H9 (cell line): ENCODE data around the gene MYBPC3. TPM values are rescaled to one million over a fixed set of nuclear protein-coding genes. Genes with fewer than 3 reads are reported as not detected.

Source experiments
- DNase-seq: peaks from one replicate; pipeline ENCODE4 v3.0.0-alpha.2; 2017
- H2AFZ ChIP-seq: one replicate; pipeline ENCODE4 v1.6.1; 2013; ENCODE audit warnings: mild to moderate bottlenecking, low read length, control low read depth, moderate library complexity
- H2AK5ac ChIP-seq: 2 replicates; pipeline ENCODE4 v1.6.1; 2013; ENCODE audit warnings: low read length, control low read depth, mixed read lengths; ENCODE audit not compliant: insufficient read length
- H2BK120ac ChIP-seq: one replicate; pipeline ENCODE4 v1.6.1; 2013; ENCODE audit warnings: low read depth, mild to moderate bottlenecking, low read length, control low read depth, inconsistent platforms; ENCODE audit not compliant: poor library complexity, severe bottlenecking
- H2BK12ac ChIP-seq: 2 replicates; pipeline ENCODE4 v1.6.1; 2013; ENCODE audit warnings: low read length, control low read depth, mixed read lengths, low read depth; ENCODE audit not compliant: insufficient read length
- H2BK15ac ChIP-seq: 2 replicates; pipeline ENCODE4 v1.6.1; 2013; ENCODE audit warnings: low read depth, low read length, control low read depth
- H2BK20ac ChIP-seq: one replicate; pipeline ENCODE4 v1.6.1; 2013; ENCODE audit warnings: low read depth, mild to moderate bottlenecking, low read length, control low read depth, inconsistent platforms; ENCODE audit not compliant: poor library complexity, severe bottlenecking
- H2BK5ac ChIP-seq: 2 replicates; pipeline ENCODE4 v1.6.1; 2013; ENCODE audit warnings: low read length, control low read depth, mixed read lengths; ENCODE audit not compliant: insufficient read length
- H3K14ac ChIP-seq: 2 replicates; pipeline ENCODE4 v1.6.1; 2013; ENCODE audit warnings: low read length, control low read depth; ENCODE audit not compliant: insufficient read depth
- H3K18ac ChIP-seq: 2 replicates; pipeline ENCODE4 v1.6.1; 2013; ENCODE audit warnings: low read depth, mild to moderate bottlenecking, mixed read lengths, low read length, control low read depth; ENCODE audit not compliant: insufficient read length
- H3K23ac ChIP-seq: 2 replicates; pipeline ENCODE4 v1.6.1; 2013; ENCODE audit warnings: low read length, control low read depth, mixed read lengths, low read depth; ENCODE audit not compliant: insufficient read length
- H3K23me2 ChIP-seq: 2 replicates; pipeline ENCODE4 v1.6.1; 2013; ENCODE audit warnings: low read depth, mild to moderate bottlenecking, mixed read lengths, low read length, control low read depth; ENCODE audit not compliant: insufficient read length, poor library complexity, severe bottlenecking
- H3K27ac ChIP-seq: 2 replicates; pipeline ENCODE4 v1.5.1; 2013; ENCODE audit warnings: low read length, control low read depth, mixed read lengths, low read depth; ENCODE audit not compliant: insufficient read length
- H3K27me3 ChIP-seq: 2 replicates; pipeline ENCODE4 v1.6.1; 2013; ENCODE audit warnings: low read length, control low read depth, inconsistent platforms; ENCODE audit not compliant: insufficient read depth
- H3K4ac ChIP-seq: 2 replicates; pipeline ENCODE4 v1.6.1; 2013; ENCODE audit warnings: low read depth, mild to moderate bottlenecking, control low read depth, inconsistent platforms, low read length, moderate library complexity
- H3K4me1 ChIP-seq: 2 replicates; pipeline ENCODE4 v1.6.1; 2013; ENCODE audit warnings: low read length, control low read depth, inconsistent platforms; ENCODE audit not compliant: insufficient read depth
- H3K4me2 ChIP-seq: 2 replicates; pipeline ENCODE4 v1.6.1; 2013; ENCODE audit warnings: low read length, control low read depth, mixed read lengths; ENCODE audit not compliant: insufficient read length, insufficient read depth
- H3K56ac ChIP-seq: 2 replicates; pipeline ENCODE4 v1.6.1; 2013; ENCODE audit warnings: low read depth, mild to moderate bottlenecking, mixed read lengths, low read length, control low read depth; ENCODE audit not compliant: insufficient read length
- H3K79me1 ChIP-seq: 2 replicates; pipeline ENCODE4 v1.6.1; 2013; ENCODE audit warnings: low read depth, mild to moderate bottlenecking, moderate library complexity, low read length, control low read depth, inconsistent platforms; ENCODE audit not compliant: insufficient read depth, poor library complexity, severe bottlenecking
- H3K79me2 ChIP-seq: 2 replicates; pipeline ENCODE4 v1.6.1; 2013; ENCODE audit warnings: low read length, control low read depth, inconsistent platforms; ENCODE audit not compliant: insufficient read depth
- H3K9ac ChIP-seq: 2 replicates; pipeline ENCODE4 v1.6.1; 2013; ENCODE audit warnings: low read length, control low read depth, mixed read lengths; ENCODE audit not compliant: insufficient read length; ENCODE audit errors: extremely low read depth
- H3K9me3 ChIP-seq: one replicate; pipeline ENCODE4 v1.6.1; 2013; ENCODE audit warnings: low read depth, low read length, inconsistent platforms; ENCODE audit not compliant: control insufficient read depth
- H3T11ph ChIP-seq: one replicate; pipeline ENCODE4 v1.6.1; 2013; ENCODE audit warnings: mild to moderate bottlenecking, low read length, control low read depth, inconsistent platforms
- H4K20me1 ChIP-seq: one replicate; pipeline ENCODE4 v1.6.1; 2013; ENCODE audit not compliant: control insufficient read depth, insufficient read length, insufficient read depth
- H4K5ac ChIP-seq: 2 replicates; pipeline ENCODE4 v1.6.1; 2013; ENCODE audit warnings: low read depth, mild to moderate bottlenecking, mixed read lengths, low read length, control low read depth; ENCODE audit not compliant: insufficient read length
- H4K8ac ChIP-seq: replicated peaks from 2 replicates; pipeline ENCODE4 v1.6.1; 2013; ENCODE audit warnings: low read length, control low read depth, mixed read lengths, low read depth; ENCODE audit not compliant: insufficient read length
- H4K91ac ChIP-seq: 2 replicates; pipeline ENCODE4 v1.6.1; 2013; ENCODE audit warnings: low read depth, mild to moderate bottlenecking, moderate library complexity, mixed read lengths, low read length, control low read depth; ENCODE audit not compliant: insufficient read length
- H3K27ac Mint-ChIP-seq, 3 experiments: 2 replicates in 2 of 3; 3 replicates in 1 of 3; pipeline ENCODE4 v1.8.0; 2020 to 2021; ENCODE audit warnings: mixed read lengths in 3 of 3, mild to moderate bottlenecking in 1 of 3, moderate library complexity in 1 of 3
- H3K27me3 Mint-ChIP-seq: 2 replicates; pipeline ENCODE4 v1.8.0; 2021; ENCODE audit warnings: low read depth, mild to moderate bottlenecking, moderate library complexity, mixed read lengths
- H3K36me3 Mint-ChIP-seq, 3 experiments: 2 replicates in 2 of 3; 3 replicates in 1 of 3; pipeline ENCODE4 v1.8.0; 2020 to 2021; ENCODE audit warnings: low read depth in 3 of 3, mixed read lengths in 3 of 3; ENCODE audit not compliant: insufficient read depth in 1 of 3
- H3K4me1 Mint-ChIP-seq, 2 experiments: 2 replicates each; pipeline ENCODE4 v1.8.0; 2020; ENCODE audit warnings: mixed read lengths in 2 of 2
- H3K4me3 Mint-ChIP-seq, 2 experiments: 2 replicates in 1 of 2; 3 replicates in 1 of 2; pipeline ENCODE4 v1.8.0; 2020 to 2021; ENCODE audit warnings: mild to moderate bottlenecking in 2 of 2, mixed read lengths in 2 of 2, moderate library complexity in 1 of 2
- H3K9me3 Mint-ChIP-seq, 2 experiments: 2 replicates in 1 of 2; 3 replicates in 1 of 2; pipeline ENCODE4 v1.8.0; 2020; ENCODE audit warnings: mild to moderate bottlenecking in 2 of 2, mixed read lengths in 2 of 2, moderate library complexity in 1 of 2
- CTCF ChIP-seq: fragments of 200-600 bp; sonication (generic); conservative IDR thresholded peaks from 3 replicates; pipeline ENCODE4 v1.8.0; 2021; ENCODE audit warnings: antibody characterized with exemption, mild to moderate bottlenecking
- WGBS: extraction: QIAGEN DNeasy Blood & Tissue Kit; methylation state at CpG from one replicate; pipeline ENCODE4 v1.1.7; 2013; ENCODE audit warnings: missing lambda C conversion rate, low lambda C conversion rate, mixed read lengths; ENCODE audit not compliant: insufficient read length; ENCODE audit errors: extremely low coverage; 5-methylcytosine and 5-hydroxymethylcytosine counted together
- microRNA-seq: library from miRNA; unstranded; fragments of <30 nt; microRNA quantifications from one replicate; pipeline ENCODE4, GENCODE V29; 2020; ENCODE audit warnings: borderline microRNAs expressed
- total RNA-seq: library from RNA; stranded (reverse); gene quantifications from 2 replicates; pipeline ENCODE4 v1.2.1, GENCODE V29; 2021

MYBPC3 gene
- total RNA-seq, 1 experiment from 2014 or later = not detected

- peaks cover 2 to 14% of the 10 kb centered on the region in 2 experiments; a peak in 3 of 4 replicates for H3K4me1 Mint-ChIP-seq
- Histone ChIP-seq H3K4me1 (no peaks in the 10 kb centered on the region), H2BK120ac (no peak overlapping the region), H3K27me3 (no peaks in the 10 kb centered on the region), H2BK15ac (no peak overlapping the region), H4K8ac (no peak overlapping the region), H3K79me1 (no peaks in the 10 kb centered on the region), H3K18ac (no peak overlapping the region), H4K20me1 (no peaks in the 10 kb centered on the region), H3K14ac (no peak overlapping the region), H4K5ac (no peak overlapping the region), H4K91ac (no peak overlapping the region), H2BK12ac (no peak overlapping the region), H2BK20ac (no peak overlapping the region), H3K56ac (no peak overlapping the region), H3K23me2 (no peaks in the 10 kb centered on the region), H3T11ph (no peak overlapping the region), H3K27ac (no peak overlapping the region), H3K9ac (no peak overlapping the region), H3K9me3 (no peaks in the 10 kb centered on the region), H3K4me2 (no peak overlapping the region), H2BK5ac (no peak overlapping the region), H3K4ac (no peak overlapping the region), H3K23ac (no peak overlapping the region), H3K79me2 (no peaks in the 10 kb centered on the region), H2AFZ (no peak overlapping the region), H2AK5ac (no peak overlapping the region)
- H3K27ac Mint-ChIP-seq = 0 out of 7 replicates have a peak overlapping the region, but pooled peaks of 1 of the 3 experiments have one; percentile 29
- H3K27me3 Mint-ChIP-seq = no peaks in the 10 kb centered on the region
- no peak for DNase-seq
- WGBS = no CpG with 5 or more reads among the region's 7 CpGs
- H3K4me3 Mint-ChIP-seq = no peak overlapping the region
- TF ChIP-seq CTCF = no peak
- peaks cover 45 to 83% (median 74%) of the 10 kb centered on the region in 3 experiments; a peak in 6 of 7 replicates for H3K36me3 Mint-ChIP-seq
- no peaks in the 10 kb centered on the region for H3K9me3 Mint-ChIP-seq
Observed at GRCh38 chr11:47282462-47282861, 70.0 kb downstream of the MYBPC3 start.

Small RNAs within 50 kb of the gene (microRNA-seq; reads per million reads assigned to microRNA genes)
- not detected for gene MIR4487

Other genes starting within 250 kb of the MYBPC3 start
- gene ARFGAP2, start 175.8 kb downstream of the MYBPC3 start, total RNA-seq = 65.1 and 72.3 TPM in 2 replicates
- gene PACSIN3, start 166.3 kb downstream of the MYBPC3 start, total RNA-seq = 62.2 and 63.0 TPM in 2 replicates
- gene DDB2, start 137.7 kb downstream of the MYBPC3 start, total RNA-seq = 65.0 and 67.0 TPM in 2 replicates
- gene ACP2, start 103.9 kb downstream of the MYBPC3 start, total RNA-seq = 29.3 and 29.5 TPM in 2 replicates
- 25.2 and 26.3 TPM in 2 replicates for gene NR1H3, start 94.7 kb downstream of the MYBPC3 start, total RNA-seq
- 36.9 and 41.0 TPM in 2 replicates for gene MADD, start 82.6 kb downstream of the MYBPC3 start, total RNA-seq
- gene SPI1, start 25.8 kb upstream of the MYBPC3 start, total RNA-seq = not detected in 2 replicates
- gene SLC39A13, start 55.9 kb upstream of the MYBPC3 start, total RNA-seq = 25.8 and 29.2 TPM in 2 replicates
- 179 TPM in 2 replicates for gene PSMC3, start 73.7 kb upstream of the MYBPC3 start, total RNA-seq
- gene RAPSN, start 96.4 kb upstream of the MYBPC3 start, total RNA-seq = 0.48 TPM in 1 of 2 replicates, not detected in the other
- gene CELF1, start 200.4 kb upstream of the MYBPC3 start, total RNA-seq = 211 and 217 TPM in 2 replicates
- gene PTPMT1, start 212.9 kb upstream of the MYBPC3 start, total RNA-seq = 66.0 and 72.9 TPM in 2 replicates
- 15.2 and 15.9 TPM in 2 replicates for gene KBTBD4, start 226.3 kb upstream of the MYBPC3 start, total RNA-seq
- 130 and 144 TPM in 2 replicates for gene NDUFS3, start 226.4 kb upstream of the MYBPC3 start, total RNA-seq
- gene FAM180B, start 234.0 kb upstream of the MYBPC3 start, total RNA-seq = 0.31 and 0.37 TPM in 2 replicates
- gene C1QTNF4, start 241.7 kb upstream of the MYBPC3 start, total RNA-seq = 5.7 and 8.7 TPM in 2 replicates